ENCODE measurements around the gene ARHGEF11.

ARHGEF11 gene

DNA sequence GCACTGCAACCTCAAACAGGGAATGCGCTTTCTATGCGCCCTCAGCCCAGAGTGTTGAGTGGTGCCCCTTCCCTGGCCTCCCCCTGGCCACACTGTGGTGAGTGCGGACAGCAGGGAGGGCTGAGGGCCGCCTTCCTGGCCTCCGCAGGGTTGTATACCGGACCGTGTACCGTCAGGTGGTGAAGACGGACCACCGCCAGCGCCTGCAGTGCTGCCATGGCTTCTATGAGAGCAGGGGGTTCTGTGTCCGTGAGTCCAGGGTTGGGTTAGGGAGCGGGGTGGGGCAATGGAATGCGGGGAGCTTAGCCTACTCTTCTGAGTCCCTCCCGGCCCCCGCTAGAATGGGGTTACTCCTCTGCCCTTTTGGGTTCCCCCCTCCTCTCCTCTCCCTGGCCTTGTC, 140.4 kb downstream of the ARHGEF11 start:
- no peak for DNase-seq

DNA sequence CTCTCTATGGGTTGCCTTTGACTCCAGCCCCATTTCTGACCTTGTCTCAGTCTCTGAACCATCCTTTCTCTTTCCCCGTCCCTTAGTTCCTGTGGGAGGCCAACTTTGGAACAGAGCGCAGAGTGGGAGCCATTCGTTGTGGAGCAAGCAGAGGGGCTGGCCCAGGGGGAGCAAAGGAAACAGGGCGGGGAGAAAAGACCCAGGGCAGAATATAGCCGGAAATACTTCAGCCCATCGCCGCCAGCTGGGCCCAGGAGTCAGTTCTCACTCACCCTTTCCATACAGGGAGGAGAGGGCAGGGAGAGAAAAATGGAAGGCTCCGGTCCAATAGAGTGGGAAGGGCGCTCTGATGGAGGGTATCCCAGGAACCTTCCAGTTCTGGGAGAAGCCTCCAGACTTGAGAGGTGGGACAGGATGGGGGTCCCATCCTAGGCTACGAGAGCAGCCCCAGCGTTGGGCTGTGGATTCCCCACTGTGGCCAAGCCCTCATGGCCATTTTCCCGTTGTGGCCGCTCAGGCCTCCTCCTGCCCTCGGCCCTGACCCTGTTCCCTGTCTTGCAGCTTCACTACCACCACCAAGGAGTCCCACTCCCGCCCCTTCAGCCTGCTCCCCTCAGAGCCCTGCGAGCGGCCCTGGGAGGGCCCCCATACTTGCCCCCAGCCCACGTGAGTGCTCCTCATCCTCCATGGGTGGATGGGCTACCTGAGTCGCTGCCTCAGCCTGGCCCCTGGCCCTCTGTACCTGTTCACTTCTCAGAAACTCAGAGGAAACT, 141.2 kb downstream of the ARHGEF11 start:
- no peak for DNase-seq

DNA sequence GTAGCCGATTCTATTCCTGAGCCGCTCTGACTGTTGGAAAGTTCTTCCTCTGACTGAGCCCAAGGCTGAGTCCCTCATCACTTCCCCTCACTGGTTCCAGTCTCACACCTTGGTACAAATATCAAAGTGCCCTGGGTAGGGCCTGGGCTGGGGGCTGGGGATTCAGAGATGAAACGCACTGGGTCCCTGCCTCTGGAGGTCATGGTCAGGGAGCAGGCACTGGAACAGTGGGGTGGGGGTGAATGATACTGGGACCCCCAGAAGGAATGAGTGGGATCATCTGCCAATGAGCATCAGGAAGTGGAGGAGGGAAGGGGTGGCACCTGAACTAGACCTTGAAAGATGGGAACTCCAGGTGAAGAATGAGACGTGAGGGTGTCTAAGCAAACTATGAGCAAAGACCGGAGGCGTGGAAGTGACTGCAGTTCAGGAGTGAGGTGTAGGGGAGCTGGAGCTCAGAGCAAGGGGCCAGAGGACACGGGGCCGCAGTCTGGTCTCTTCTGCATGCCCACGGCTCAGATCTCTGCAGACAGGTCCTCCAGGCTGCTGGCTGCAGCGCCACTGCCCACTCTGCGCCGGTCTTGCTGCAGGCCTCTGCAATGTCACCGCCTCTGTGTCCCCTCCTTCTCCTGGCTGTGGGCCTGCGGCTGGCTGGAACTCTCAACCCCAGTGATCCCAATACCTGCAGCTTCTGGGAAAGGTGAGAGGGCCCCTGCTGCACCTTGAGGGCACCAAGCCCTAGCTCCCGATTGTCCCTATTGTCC, 142.0 kb downstream of the ARHGEF11 start:
- DNase-seq, result no peak

DNA sequence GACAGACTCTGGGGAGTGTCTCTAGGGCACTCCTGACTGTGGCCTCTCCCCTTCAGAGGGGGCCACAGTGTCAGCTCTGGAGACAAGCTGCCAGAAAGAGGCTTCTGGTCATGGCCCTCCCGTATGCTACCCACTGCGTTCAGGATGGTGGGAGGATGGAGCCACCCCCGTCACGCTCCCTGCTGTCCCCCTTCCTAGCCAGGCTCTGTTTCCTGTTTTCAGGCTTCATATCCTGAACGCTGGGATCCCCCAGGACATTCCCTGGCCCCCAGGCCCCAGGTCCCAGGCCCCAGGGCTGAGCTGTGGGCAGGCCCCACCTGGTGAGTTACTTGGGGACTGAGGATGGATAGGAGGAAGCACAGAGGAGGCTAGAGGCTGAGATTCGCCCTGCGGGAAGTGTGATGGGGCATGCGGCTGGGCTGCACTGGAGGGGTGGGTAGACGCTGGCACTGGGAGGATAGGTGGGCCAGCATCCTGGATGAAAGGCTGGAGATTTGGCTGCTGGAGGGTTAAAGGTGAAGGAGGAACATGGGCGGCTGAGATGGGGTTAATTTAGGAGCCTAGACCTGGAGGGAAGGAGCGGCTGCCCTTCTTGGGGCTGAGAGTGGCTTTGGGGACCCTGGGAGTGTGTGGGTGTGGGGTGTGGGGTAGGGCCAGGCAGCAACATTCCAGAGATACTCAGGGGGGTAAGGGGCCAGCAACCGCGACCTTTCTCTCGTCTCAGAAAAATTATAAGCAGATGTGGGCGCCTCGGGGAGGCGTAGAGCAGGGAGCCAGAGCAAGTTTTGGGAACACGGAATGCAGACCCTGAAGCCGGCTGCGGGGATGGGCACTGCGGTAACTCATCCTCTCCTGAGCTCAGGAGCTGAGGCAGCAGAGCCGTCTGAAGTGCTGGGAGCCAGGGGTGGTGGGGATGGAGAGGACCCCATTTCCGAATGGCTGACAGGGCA, 143.3 kb downstream of the ARHGEF11 start:
- no peak for DNase-seq

DNA sequence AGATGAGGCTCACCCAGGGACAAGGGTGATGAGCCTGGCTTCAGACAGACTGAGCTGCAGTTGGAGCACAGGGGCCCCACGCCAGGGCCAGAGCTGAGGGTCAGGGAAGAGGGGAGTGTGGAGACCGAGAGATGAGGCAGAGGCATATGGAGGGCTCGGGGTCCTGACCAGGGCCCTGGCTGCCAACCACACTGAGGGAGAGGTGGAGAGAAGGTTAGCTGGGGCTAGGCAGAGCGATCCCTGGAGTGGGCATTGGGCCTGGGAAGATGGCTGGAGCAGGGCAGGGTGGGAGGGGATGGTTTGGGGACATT, 144.0 kb downstream of the ARHGEF11 start:
- DNase-seq, result no peak

DNA sequence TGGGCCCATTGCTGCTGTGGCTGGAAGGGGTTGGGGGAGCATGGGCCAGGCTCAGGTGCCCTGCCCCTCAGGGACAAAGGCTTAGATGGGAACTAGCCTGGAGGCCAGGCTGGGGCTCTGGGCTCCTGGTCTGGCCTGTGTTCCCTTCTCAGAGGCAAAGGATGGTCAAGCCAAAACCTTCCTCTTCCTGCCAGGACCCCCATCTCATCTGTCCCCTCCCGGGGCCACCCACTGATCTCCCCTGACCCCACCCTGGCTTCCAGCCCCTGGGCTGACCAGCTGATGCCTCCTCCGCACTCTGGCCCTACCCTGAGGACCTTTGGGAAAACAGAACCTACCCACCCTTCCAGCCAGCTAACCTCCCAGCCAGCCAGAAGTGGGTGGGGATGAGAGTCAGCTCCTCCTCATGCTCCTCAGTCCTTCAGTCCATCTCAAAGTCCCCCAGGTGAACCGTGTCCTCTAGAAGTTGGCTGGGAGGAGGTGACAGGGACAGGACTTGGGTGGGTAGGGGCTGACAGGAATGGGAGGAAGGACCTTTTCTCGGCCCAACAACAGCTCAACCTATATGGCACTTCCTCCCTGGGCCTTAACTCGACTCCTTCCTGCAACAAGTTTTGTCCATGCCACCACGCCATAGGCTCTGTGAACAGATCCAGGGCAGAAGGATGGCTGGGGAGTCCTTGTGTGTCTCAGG, 144.5 kb downstream of the ARHGEF11 start:
- no peak for DNase-seq

DNA sequence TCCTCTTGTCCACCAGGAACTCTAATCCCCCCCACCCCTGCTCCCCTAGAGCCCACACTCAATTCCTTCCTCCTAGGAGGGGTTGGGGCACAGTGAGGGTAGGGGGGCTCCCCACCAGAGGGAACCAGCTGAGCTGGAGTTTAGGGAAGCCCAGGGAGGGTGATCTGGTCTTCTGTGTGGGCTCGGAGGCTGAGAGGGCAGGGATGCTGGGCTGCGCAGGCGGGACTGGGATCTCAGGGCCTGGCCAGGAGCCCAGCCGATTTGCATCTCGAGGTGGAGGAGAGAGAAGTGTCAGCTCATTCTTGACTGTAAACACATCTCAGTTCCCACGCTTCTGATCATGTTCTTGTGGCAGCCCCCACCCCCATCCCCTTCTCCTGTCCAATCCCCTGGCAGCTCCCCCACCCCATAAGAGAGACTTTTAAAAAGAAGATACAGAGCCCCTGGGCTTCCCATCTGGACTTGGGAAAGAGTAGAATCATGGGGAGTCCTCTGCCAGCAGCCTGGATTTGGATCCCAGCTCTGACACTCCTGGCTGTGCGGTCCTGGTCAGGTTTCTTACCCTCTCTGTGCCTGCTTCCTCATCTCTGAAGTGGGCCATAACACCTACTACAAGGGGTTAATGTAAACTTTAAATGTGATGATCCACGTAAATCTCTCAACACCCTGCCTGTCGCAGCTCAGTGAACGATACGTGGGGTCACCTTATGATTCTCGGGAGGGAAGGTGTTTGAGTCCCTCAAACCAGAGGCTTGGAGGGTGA, 145.4 kb downstream of the ARHGEF11 start:
- DNase-seq, result no peak

DNA sequence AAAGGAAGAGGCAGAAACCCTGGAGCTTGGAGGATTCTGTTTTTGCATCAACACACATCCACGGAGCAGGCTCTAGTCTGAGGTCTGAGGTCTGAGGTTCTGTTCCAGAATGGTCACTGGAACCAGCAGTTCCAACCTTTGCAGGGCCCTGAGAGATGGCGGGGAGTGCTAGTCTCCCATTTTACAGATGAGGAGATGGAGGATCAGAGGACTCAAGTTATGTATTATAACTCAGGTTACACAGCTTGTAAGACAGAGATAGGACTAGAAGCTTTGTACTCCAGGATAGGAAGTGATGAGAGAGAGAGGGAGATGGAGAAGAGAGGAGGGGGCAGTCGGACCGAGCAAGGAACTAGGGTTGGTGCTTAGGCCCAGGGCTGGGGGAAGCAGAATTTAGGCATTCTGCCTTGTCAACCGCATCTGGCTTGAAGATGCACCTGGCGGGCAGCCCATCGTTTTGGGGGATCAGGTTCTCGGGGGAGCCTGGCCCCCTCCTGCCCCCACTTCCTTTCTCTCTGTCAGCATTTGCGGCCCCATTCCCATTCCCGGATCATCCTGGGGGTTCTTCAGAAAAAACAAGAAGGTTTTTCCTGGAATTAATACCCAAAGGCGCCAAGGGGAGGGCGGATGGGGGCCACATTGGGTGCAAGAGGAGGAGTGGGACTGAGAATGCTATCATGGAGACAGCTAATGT, 146.4 kb downstream of the ARHGEF11 start:
- DNase-seq, result no peak

DNA sequence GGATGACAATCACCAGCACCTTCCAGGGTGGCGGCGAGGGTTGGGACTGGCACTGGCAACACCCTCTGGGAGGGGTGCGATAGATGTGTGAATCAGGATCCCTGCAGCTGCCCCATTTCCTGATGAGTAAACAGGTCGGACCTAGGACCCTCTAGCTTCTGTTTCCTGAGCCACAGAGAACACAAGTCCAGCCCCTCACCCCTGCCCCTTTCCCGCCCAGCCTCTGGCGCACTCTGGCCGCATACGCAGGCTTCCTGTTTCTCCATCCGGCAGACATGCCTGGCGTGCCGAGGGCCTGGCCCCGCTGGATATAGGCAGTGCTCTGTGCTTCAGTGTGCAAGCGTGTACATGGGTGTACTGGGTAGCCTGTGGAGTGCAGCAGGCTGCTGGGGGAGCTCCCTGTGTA, 147.4 kb downstream of the ARHGEF11 start:
- DNase-seq, result no peak

DNA sequence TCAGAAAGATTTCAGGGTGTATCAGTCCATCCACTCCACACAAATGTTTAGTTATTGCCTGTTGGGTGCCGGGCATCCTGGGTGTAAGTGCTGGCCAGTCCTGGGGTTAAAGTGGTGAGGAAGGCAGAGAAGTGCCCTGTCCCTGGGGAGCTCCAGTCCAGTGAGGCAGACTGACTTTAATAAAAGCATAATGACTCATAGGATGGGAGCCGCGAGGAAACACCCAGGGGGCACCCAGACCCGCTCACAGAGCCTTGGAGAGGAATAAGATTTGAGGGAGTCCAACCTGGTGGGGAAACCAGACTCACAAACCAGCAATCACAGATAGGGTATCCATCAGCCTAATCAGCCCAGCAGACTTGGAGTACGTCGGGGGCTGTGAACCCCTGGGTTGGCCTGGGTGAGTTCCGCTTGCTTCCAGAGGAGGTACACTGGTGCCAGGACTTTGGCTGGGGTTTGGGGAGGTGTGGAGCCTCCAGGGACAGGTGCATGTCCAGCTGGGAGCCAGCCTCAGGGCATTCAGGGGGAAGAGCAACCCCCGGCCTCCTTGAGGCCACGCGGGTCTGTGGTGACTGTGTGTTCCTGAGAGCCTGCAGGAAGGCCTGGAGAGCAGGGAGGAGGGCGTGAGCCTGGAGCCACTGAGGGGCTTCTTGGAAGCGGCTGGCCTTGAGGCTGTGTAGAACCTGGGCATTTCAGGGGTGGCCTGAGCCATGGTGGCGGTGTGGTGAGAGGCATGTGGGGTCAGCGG, 148.3 kb downstream of the ARHGEF11 start:
- DNase-seq, result no peak

DNA sequence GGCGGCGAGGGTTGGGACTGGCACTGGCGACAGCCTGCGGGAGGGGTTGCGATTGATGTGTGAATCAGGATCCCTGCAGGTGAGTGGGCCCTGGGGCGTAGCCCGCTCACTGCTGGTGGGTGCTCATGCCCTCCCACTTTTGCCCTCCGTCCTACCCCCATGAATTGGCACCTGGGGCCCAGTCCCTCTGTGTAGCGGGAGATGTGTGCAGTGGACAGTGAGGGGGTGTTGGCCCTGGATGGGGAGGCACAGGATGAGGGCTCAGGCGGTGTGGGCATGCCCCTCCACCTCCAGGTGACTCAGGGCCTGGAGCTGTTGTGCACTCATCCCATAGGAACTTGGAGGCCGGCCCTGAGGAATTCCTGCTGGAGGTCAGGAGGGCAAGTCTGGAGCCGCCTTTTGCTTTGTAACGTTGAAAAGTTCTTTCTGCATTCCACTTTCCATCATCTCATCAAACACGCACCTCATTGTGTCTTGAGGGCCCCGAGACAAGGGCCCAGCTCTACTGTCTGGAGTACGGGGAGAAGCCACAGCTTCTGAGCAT, 149.0 kb downstream of the ARHGEF11 start:
- DNase-seq, result no peak

DNA sequence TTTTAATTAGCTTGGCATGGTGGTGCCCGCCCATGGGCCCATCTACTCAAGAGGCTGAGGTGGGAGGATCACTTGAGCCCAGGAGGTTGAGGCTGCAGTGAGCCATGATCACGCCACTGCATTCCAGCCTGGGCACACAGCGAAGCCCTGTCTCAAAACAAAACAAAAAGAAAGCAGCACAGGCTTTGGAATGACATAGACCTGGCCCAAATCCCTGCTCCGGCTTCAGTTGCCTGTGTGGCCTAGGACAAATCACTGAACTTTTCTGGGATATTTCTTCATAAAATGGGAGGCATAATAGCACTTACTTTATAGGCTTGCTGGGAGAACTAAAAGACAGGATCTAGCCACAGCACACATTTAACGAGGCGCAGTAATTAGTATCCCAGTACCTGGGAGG, 149.6 kb downstream of the ARHGEF11 start:
- no peak for DNase-seq

DNA sequence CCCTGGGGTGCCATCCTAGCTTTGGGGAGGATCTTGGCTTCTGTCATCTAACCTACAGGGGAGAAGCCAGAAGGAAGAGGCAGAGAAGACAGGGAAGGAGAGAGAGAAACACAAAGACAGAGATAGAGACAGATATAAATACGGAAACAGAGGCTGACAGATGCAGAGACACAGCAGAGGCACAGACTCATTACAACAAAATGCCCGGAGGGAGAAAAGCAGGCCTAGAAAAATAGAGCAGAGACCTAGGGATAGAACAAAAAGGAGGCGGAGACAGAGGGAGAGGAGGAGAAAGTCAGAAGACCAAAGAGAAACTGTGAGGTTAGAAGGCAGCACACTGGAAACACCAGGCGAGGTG, 150.1 kb downstream of the ARHGEF11 start:
- no peak for DNase-seq

DNA sequence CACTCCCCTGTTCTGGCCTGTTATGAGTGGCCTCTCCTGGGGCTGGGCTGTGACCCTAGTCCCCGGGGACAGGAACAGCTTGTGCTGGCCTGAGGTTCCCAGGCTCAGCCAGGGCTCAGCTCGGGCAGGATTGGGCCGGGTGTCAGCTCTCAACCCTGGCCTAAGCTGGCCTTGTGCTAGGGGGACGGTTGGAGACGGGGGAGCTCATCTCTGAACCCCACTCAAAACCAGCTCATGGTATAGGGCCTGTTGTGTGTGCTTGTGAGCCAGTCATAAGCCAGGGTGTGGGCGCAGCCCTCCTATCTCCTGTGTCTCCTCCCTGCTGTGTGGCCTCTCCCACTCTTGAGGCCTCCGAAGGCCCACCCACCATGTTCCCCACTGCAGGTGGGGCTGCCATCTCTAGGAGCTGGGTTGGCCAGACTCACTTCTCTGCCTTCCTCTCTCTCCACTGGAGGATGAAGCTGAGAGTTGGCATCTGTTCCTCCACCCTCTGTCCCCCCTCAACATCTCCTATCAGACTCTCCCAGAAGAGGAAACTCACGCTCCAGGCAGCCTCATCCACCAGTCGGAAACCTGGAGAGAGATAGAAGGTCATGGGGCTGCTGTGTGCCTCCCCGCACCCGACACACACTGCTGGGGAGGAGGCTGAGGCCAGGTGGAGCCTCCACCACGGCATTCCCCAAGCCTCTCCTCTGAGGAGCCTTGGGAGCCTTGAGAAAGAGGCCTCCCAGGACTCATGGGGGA, 150.7 kb downstream of the ARHGEF11 start:
- no peak for DNase-seq

DNA sequence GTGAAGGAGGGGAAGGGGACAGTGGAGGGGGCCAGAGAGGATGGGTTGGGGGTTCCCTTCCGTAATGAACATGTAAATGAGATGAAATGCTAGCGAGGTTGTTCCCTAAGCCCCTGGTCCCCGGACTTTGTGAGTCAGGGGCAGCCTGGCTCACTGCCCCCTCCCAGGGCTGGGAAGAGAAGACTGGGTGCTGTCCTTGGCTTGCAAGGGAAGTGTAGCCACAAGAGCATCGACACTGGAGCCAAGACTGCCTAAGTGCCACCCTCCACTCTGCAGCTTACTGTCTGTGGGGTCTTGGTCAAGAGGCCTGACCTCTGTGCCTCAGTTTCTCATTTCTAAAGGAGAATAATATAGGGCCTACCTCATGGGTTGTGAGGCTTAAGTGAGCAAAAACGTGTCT, 151.5 kb downstream of the ARHGEF11 start:
- DNase-seq, result no peak

DNA sequence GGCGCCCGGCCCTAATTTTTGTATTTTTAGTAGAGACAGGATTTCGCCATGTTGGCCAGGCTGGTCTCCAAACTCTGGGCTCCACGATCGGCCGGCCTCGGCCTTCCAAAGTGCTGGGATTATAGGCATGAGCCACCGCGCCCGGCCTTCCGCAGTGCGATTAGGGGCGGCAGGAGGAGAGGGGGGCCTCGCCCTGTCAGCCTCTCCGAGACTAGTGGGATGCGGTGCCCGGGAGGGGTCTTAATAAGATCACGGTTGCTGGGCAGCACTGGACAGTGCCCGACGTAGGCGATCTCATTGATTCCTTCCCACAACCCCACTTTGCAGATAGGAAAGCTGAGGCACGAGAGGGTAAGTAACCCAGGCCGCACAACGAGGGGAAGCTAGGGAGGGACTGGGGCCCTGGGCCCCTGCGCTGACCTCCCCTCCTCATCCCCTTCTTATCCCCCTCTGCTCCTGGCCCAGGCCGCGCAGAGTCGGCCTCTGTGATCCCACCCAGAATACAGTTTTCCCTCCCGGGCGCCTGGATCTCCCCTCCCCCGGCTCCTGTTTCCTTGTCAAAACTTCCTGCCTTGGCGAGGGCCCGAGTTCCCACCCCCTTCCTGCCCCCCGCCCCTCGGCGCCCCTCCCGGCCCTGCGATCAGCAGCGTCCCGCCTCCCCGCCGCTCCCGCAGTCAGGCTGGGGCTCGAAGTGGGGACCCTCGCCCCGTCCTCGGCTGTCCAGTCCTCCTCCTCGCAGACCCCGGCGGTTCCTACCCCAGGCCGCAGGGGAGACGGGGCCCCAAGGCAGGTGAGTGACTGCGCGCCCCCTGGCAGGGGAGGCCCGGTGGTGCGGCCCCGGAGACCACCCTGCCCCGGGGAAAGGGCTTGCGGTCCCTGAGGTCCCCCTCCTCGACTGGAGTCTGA, 152.2 kb downstream of the ARHGEF11 start, which contains the start of gene PEAR1:
TSS of gene PEAR1 (plus strand) at position 671 of the 906 bp plus-strand sequence. CDS start 10,209 bp downstream, outside the sequence.
- DNase-seq, result no peak

DNA sequence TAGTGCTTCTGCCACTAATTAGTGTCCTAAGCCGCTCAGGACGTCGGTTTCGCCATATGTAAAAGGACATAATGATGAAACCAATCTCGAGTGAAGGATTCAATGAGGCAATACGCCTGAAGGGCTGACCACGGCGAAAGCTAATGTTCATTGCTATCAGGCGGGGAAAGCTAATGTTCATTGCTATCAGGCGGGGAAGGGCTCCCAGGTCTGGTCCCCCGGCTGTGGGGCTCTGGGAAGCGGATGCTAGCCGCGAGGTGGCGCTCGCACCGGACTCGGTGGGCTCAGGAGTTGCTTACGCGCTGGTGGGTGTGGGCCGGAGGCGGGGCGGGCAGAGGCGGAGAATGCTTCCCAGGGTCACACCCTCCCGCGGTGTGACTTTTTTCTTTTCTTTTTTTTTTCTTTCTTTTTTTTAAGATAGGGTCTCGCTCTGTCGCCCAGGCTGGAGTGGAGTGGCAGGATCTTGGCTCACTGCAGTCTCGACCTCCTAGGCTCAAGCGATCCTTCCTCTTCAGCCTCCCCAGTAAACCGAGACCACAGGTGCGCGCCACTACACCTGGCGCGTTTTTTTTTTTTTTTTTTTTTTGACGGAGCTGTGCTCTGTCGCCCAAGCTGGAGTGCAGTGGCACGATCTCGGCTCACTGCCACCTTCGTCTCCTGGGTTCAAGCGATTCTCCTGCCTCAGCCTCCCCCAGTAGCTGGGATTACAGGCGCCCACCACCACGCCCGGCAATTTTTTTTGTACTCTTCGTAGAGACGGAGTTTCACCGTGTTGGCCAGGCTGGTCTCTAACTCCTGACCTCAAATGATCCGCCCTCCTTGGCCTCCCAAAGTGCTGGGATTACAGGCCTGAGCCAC, 153.1 kb downstream of the ARHGEF11 start:
- peak; percentile 88 for DNase-seq

Measured in activated CD4-positive, alpha-beta T cell treated with anti-CD3 and anti-CD28 coated beads, Interleukin-2, amount 50 U/mL, for 16 hours (primary cell).